Activated CD8-positive, alpha-beta T cell treated with anti-CD3 and anti-CD28 coated beads for 36 hours (primary cell): ENCODE results near the gene CEP85L. TPM values are rescaled to one million over a fixed set of nuclear protein-coding genes. Genes with fewer than 3 reads are reported as not detected.

Experiments
- ATAC-seq: fragments of 200-7000 bp; cut with Tn5 transposase; one replicate; pipeline ENCODE4 v1.10.0; 2021; ENCODE audit warnings: mild to moderate bottlenecking, moderate library complexity
- CTCF ChIA-PET: fragments of 350-600 bp; sonication (Branson Sonifier 250); formaldehyde crosslinking; loops from one replicate; lab custom pipeline; 2021; ENCODE audit warnings: antibody characterized with exemption; lab: Charles Lee
- POLR2A ChIA-PET: fragments of 350-600 bp; sonication (Branson Sonifier 250); formaldehyde crosslinking; loops from one replicate; lab custom pipeline; 2021; ENCODE audit warnings: antibody characterized with exemption; lab: Charles Lee
- DNase-seq: peaks from one replicate; pipeline ENCODE4 v3.0.0-alpha.2; 2020
- H3K27ac Mint-ChIP-seq: one replicate; pipeline ENCODE4 v1.8.0; 2021; ENCODE audit warnings: mild to moderate bottlenecking, mixed read lengths
- H3K27me3 Mint-ChIP-seq: one replicate; pipeline ENCODE4 v1.8.0; 2021; ENCODE audit warnings: mixed read lengths
- H3K36me3 Mint-ChIP-seq: one replicate; pipeline ENCODE4 v1.8.0; 2021; ENCODE audit warnings: low read depth, mixed read lengths
- H3K4me1 Mint-ChIP-seq: one replicate; pipeline ENCODE4 v1.8.0; 2021; ENCODE audit warnings: low read depth, mixed read lengths
- H3K4me3 Mint-ChIP-seq: one replicate; pipeline ENCODE4 v1.8.0; 2021; ENCODE audit warnings: mild to moderate bottlenecking, moderate library complexity, mixed read lengths
- H3K9me3 Mint-ChIP-seq: one replicate; pipeline ENCODE4 v1.8.0; 2021; ENCODE audit warnings: mixed read lengths
- CTCF ChIP-seq: fragments of 200-600 bp; IDR thresholded peaks from one replicate; pipeline ENCODE4 v1.8.0; 2022; ENCODE audit warnings: antibody characterized with exemption, mild to moderate bottlenecking
- intact Hi-C: fragments of 100-400 bp; cut with micrococcal nuclease; formaldehyde crosslinking; loops from one replicate; pipeline ENCODE4 v1.10.0; 2022
- total RNA-seq, 2 experiments: library from RNA; stranded (reverse); gene quantifications; one replicate each; pipeline ENCODE4 v1.2.3, GENCODE V29; 2021

The CEP85L gene
- total RNA-seq, 2 experiments from 2014 or later: 39.6 to 40.3 TPM

- H3K4me3 Mint-ChIP-seq: no peak overlapping the region
These were observed 73.4 kb downstream of the CEP85L start for GRCh38 chr6:118577972-118578371.

GRCh38 chr6:118574051-118574865, 77.1 kb downstream of the CEP85L start:
- peak overlapping the region; percentile 60 for H3K27ac Mint-ChIP-seq
- DNase-seq (no peak), ATAC-seq (peak; percentile 30)
- ChIA-PET POLR2A (interaction anchor here (0.6 kb wide), 1 partner anchor 88 kb away, joined by 3 read pairs; no protein-coding TSS in a partner anchor), CTCF (interaction anchor here (1.1 to 1.4 kb wide), 2 partner anchors 9 to 10 kb away, joined by 4 to 6 read pairs; no protein-coding TSS in a partner anchor)
- H3K9me3 Mint-ChIP-seq: peaks cover 43% of the 10 kb centered on the region
- TF ChIP-seq CTCF: no peak
- no peak overlapping the region for H3K4me3 Mint-ChIP-seq
- H3K4me1 Mint-ChIP-seq: peaks cover 10% of the 10 kb centered on the region
- H3K36me3 Mint-ChIP-seq: peaks cover 57% of the 10 kb centered on the region
- intact Hi-C loops: no loop called here
- H3K27me3 Mint-ChIP-seq: no peaks in the 10 kb centered on the region

More at GRCh38 chr6:118577972-118578371, 73.4 kb downstream of the CEP85L start:
- DNase-seq (no peak), ATAC-seq (no peak)
- peak overlapping the region; percentile 7 for H3K27ac Mint-ChIP-seq
- H3K36me3 Mint-ChIP-seq: peaks cover 92% of the 10 kb centered on the region
- ChIA-PET POLR2A (no interaction called here), CTCF (no interaction called here)
- H3K9me3 Mint-ChIP-seq: peaks cover 55% of the 10 kb centered on the region
- no peaks in the 10 kb centered on the region for H3K27me3 Mint-ChIP-seq
- no peaks in the 10 kb centered on the region for H3K4me1 Mint-ChIP-seq
- no peak for TF ChIP-seq CTCF
- intact Hi-C loops: no loop called here

GRCh38 chr6:118571121-118571520, 80.3 kb downstream of the CEP85L start:
- peaks cover 29% of the 10 kb centered on the region for H3K36me3 Mint-ChIP-seq
- peaks cover 23% of the 10 kb centered on the region for H3K9me3 Mint-ChIP-seq
- intact Hi-C loops: no loop called here
- no peak for ATAC-seq
- no peak overlapping the region for H3K27ac Mint-ChIP-seq
- DNase-seq: no peak
- peaks cover 17% of the 10 kb centered on the region for H3K4me1 Mint-ChIP-seq
- H3K27me3 Mint-ChIP-seq: no peaks in the 10 kb centered on the region
- ChIA-PET CTCF (interaction anchor here (1.0 to 1.4 kb wide), 2 partner anchors 9 to 230 kb away, joined by 3 read pairs; no protein-coding TSS in a partner anchor), POLR2A (no interaction called here)
- no peak for TF ChIP-seq CTCF
- no peak overlapping the region for H3K4me3 Mint-ChIP-seq

- Mint-ChIP-seq H3K4me3 (no peak overlapping the region), H3K4me1 (peaks cover 24% of the 10 kb centered on the region), H3K36me3 (peaks cover 18% of the 10 kb centered on the region), H3K27ac (no peak overlapping the region), H3K27me3 (no peaks in the 10 kb centered on the region), H3K9me3 (peaks cover 7% of the 10 kb centered on the region)
- DNase-seq (no peak), ATAC-seq (no peak)
- no peak for TF ChIP-seq CTCF
- CTCF ChIA-PET: no interaction called here
- intact Hi-C loops: loop anchor here (10.0 kb wide), 2 partner anchors 205 to 235 kb away; no protein-coding TSS in a partner anchor
- POLR2A ChIA-PET: no interaction called here
These were observed 81.9 kb downstream of the CEP85L start for GRCh38 chr6:118569498-118569897.

- H3K36me3 Mint-ChIP-seq: peaks cover 9% of the 10 kb centered on the region
- CTCF ChIA-PET: interaction anchor here (1.1 to 1.8 kb wide), 2 partner anchors 12 to 16 kb away, joined by 5 to 6 read pairs; no protein-coding TSS in a partner anchor
These were observed 83.4 kb downstream of the CEP85L start for GRCh38 chr6:118567974-118568373.

More at GRCh38 chr6:118567974-118568373, 83.4 kb downstream of the CEP85L start:
- ATAC-seq: no peak
- H3K27me3 Mint-ChIP-seq: no peaks in the 10 kb centered on the region
- H3K4me3 Mint-ChIP-seq: no peak overlapping the region
- H3K9me3 Mint-ChIP-seq: no peaks in the 10 kb centered on the region
- peaks cover 24% of the 10 kb centered on the region for H3K4me1 Mint-ChIP-seq
- no peak for DNase-seq
- intact Hi-C loops: loop anchor here (10.0 kb wide), 2 partner anchors 207 to 237 kb away; no protein-coding TSS in a partner anchor
- no peak overlapping the region for H3K27ac Mint-ChIP-seq
- POLR2A ChIA-PET: no interaction called here
- no peak for TF ChIP-seq CTCF
